CD14-positive monocyte (primary cell): Measurements from ENCODE around the gene PXDN. TPM values are rescaled to one million over a fixed set of nuclear protein-coding genes. Genes with fewer than 3 reads are reported as not detected.

Experiments
- DNase-seq, 3 donors: peaks; one replicate each; pipeline ENCODE4 v3.0.0-alpha.2; 2011 to 2022
- H2AFZ ChIP-seq: 2 replicates; pipeline ENCODE4 v1.6.0; 2012; ENCODE audit warnings: mild to moderate bottlenecking, low read depth, low read length, inconsistent platforms; ENCODE audit not compliant: insufficient read depth, poor library complexity, severe bottlenecking
- H3K27ac ChIP-seq, 2 donors: 1 replicate in 1 of 2; 2 replicates in 1 of 2; pipeline ENCODE4 v1.5.1; 2012 to 2013; ENCODE audit warnings: low read length in 2 of 2, control low read depth in 1 of 2, inconsistent platforms in 1 of 2, low read depth in 1 of 2, mild to moderate bottlenecking in 1 of 2
- H3K27me3 ChIP-seq, 2 donors: one replicate each; pipeline versions ENCODE4 v1.6.0 to v1.6.1; 2011 to 2013; ENCODE audit warnings: low read length in 2 of 2; ENCODE audit not compliant: control insufficient read depth in 2 of 2, insufficient read depth in 2 of 2
- H3K36me3 ChIP-seq, 2 donors: replicated peaks in 1 of 2; 1 replicate in 1 of 2; 2 replicates in 1 of 2; pipeline versions ENCODE4 v1.5.1 to v1.6.1; 2012 to 2013; ENCODE audit warnings: low read length in 2 of 2, control low read depth in 1 of 2, inconsistent platforms in 1 of 2, mild to moderate bottlenecking in 1 of 2; ENCODE audit not compliant: insufficient read depth in 2 of 2, control insufficient read depth in 1 of 2
- H3K4me1 ChIP-seq, 2 donors: 1 replicate in 1 of 2; 2 replicates in 1 of 2; pipeline versions ENCODE4 v1.5.1 to v1.6.1; 2012 to 2013; ENCODE audit warnings: low read length in 2 of 2, control low read depth in 1 of 2, inconsistent platforms in 1 of 2, mild to moderate bottlenecking in 1 of 2, moderate library complexity in 1 of 2; ENCODE audit not compliant: insufficient read depth in 2 of 2, control insufficient read depth in 1 of 2
- H3K4me2 ChIP-seq: replicated peaks from 2 replicates; pipeline ENCODE3; 2012; ENCODE audit warnings: low read length, moderate library complexity, mild to moderate bottlenecking; ENCODE audit not compliant: poor library complexity, severe bottlenecking; ENCODE audit errors: extremely low read depth
- H3K4me3 ChIP-seq, 3 experiments: fragments of 200-600 bp in 1 of 3; sonication (generic) in 1 of 3; replicated peaks in 1 of 3; 1 replicate in 2 of 3; 2 replicates in 1 of 3; pipeline ENCODE4 v1.5.1; 2011 to 2013; ENCODE audit warnings: low read length in 3 of 3, mild to moderate bottlenecking in 3 of 3, control low read depth in 2 of 3, low read depth in 2 of 3, inconsistent platforms in 1 of 3, moderate library complexity in 1 of 3
- H3K79me2 ChIP-seq: 2 replicates; pipeline ENCODE4 v1.6.0; 2012; ENCODE audit warnings: mild to moderate bottlenecking, control low read depth, inconsistent platforms, low read length, moderate library complexity; ENCODE audit not compliant: insufficient read depth
- H3K9ac ChIP-seq: 2 replicates; pipeline ENCODE4 v1.6.0; 2017; ENCODE audit warnings: low read length, mild to moderate bottlenecking; ENCODE audit not compliant: insufficient read depth, poor library complexity, severe bottlenecking
- H3K9me3 ChIP-seq, 2 donors: replicated peaks in 1 of 2; 1 replicate in 1 of 2; 2 replicates in 1 of 2; pipeline versions ENCODE4 v1.5.1 to v1.6.1; 2012 to 2013; ENCODE audit warnings: low read length in 2 of 2, control low read depth in 1 of 2; ENCODE audit not compliant: control insufficient read depth in 1 of 2, insufficient read depth in 1 of 2
- H4K20me1 ChIP-seq: 2 replicates; pipeline ENCODE4 v1.6.0; 2012; ENCODE audit warnings: mild to moderate bottlenecking, low read length, control low read depth, moderate library complexity; ENCODE audit not compliant: insufficient read depth
- H3K27ac Mint-ChIP-seq, 7 donors: one replicate each; pipeline ENCODE4 v1.8.0; 2020; ENCODE audit warnings: mild to moderate bottlenecking in 7 of 7, mixed read lengths in 7 of 7, moderate library complexity in 6 of 7, inconsistent platforms in 2 of 7
- H3K27me3 Mint-ChIP-seq, 3 donors: one replicate each; pipeline ENCODE4 v1.8.0; 2021 to 2022; ENCODE audit warnings: low read depth in 3 of 3, mild to moderate bottlenecking in 3 of 3, mixed read lengths in 3 of 3, moderate library complexity in 3 of 3, inconsistent platforms in 1 of 3
- H3K36me3 Mint-ChIP-seq, 2 donors: one replicate each; pipeline ENCODE4 v1.8.0; 2020; ENCODE audit warnings: mixed read lengths in 2 of 2, inconsistent platforms in 1 of 2, mild to moderate bottlenecking in 1 of 2
- H3K4me1 Mint-ChIP-seq: one replicate; pipeline ENCODE4 v1.8.0; 2020; ENCODE audit warnings: mild to moderate bottlenecking, mixed read lengths
- H3K4me3 Mint-ChIP-seq, 2 donors: one replicate each; pipeline ENCODE4 v1.8.0; 2020; ENCODE audit warnings: mild to moderate bottlenecking in 2 of 2, mixed read lengths in 2 of 2, moderate library complexity in 1 of 2
- H3K9me3 Mint-ChIP-seq, 7 donors: one replicate each; pipeline ENCODE4 v1.8.0; 2020 to 2022; ENCODE audit warnings: mixed read lengths in 7 of 7, mild to moderate bottlenecking in 6 of 7, moderate library complexity in 6 of 7, inconsistent platforms in 2 of 7
- CTCF ChIP-seq: fragments of 200-600 bp; IDR thresholded peaks from one replicate; pipeline ENCODE4 v1.8.0; 2022; ENCODE audit warnings: antibody characterized with exemption, mild to moderate bottlenecking
- WGBS: methylation state at CpG from one replicate; pipeline ENCODE4 v1.1.5; 2013; ENCODE audit warnings: missing lambda C conversion rate; ENCODE audit not compliant: insufficient coverage; 5-methylcytosine and 5-hydroxymethylcytosine counted together
- intact Hi-C, 2 donors: fragments of 100-400 bp; cut with micrococcal nuclease; formaldehyde crosslinking; loops; one replicate each; pipeline versions ENCODE4 v1.15.0 to v1.15.1; 2023
- polyA plus RNA-seq, 3 donors: library from polyadenylated mRNA; depleted of rRNA in 1 of 3; unstranded in 2 of 3; stranded (reverse) in 1 of 3; fragments of 300-500 nt in 2 of 3; fragments of >200 nt in 1 of 3; fragmentation: Illumina TruSeq in 2 of 3; gene quantifications; 1 replicate in 2 of 3; 2 replicates in 1 of 3; pipeline ENCODE4 v1.2.3, GENCODE V29; 2012 to 2021

Gene PXDN
- polyA plus RNA-seq, 3 donors: not detected

GRCh38 chr2:1612391-1613077 is 131.8 kb downstream of the PXDN start:
- H3K27ac Mint-ChIP-seq: no peak overlapping the region
- intact Hi-C loops: no loop called here

DNA sequence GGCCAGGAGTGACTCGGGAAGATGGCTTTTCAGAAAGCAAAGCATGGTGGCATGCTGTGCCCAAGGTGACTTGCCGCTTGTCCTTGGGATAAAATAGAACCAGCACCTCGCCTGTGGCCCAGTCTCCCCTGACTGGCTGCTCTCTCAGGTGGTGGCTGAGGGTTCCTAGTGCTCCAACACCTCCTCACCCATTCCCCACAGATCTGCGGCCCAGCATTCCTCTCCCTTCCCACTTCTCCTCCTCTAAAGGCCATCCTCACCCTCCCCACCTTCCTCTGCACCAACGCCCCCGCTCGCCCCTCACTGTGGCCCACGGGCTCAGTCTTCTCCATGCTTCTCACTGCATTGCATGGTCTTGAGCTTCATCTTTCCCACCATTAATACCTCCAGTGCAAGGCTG is 132.4 kb downstream of the PXDN start:
- Histone ChIP-seq H3K27me3 (no peaks in the 10 kb centered on the region), H3K36me3 (no peaks in the 10 kb centered on the region), H4K20me1 (no peaks in the 10 kb centered on the region), H3K9ac (no peak overlapping the region), H3K9me3 (no peaks in the 10 kb centered on the region), H3K79me2 (no peaks in the 10 kb centered on the region), H3K27ac (no peak overlapping the region), H3K4me3 (no peak overlapping the region), H3K4me1 (no peaks in the 10 kb centered on the region), H3K4me2 (no peak overlapping the region), H2AFZ (no peak overlapping the region)
- WGBS: 87% methylated on average over 8 of the region's 8 CpGs
- H3K4me3 Mint-ChIP-seq: no peak overlapping the region
- intact Hi-C loops: no loop called here
- peaks cover 0 to 2% (median 1%) of the 10 kb centered on the region in 7 donors for H3K9me3 Mint-ChIP-seq
- H3K36me3 Mint-ChIP-seq: no peaks in the 10 kb centered on the region
- DNase-seq: no peak
- TF ChIP-seq CTCF: no peak
- H3K27me3 Mint-ChIP-seq: peaks cover 2 to 4% (median 3%) of the 10 kb centered on the region in 3 donors
- no peak overlapping the region for H3K27ac Mint-ChIP-seq
- no peaks in the 10 kb centered on the region for H3K4me1 Mint-ChIP-seq

More at GRCh38 chr2:1612391-1613077, 131.8 kb downstream of the PXDN start:
- no peak for DNase-seq
- Histone ChIP-seq H3K27ac (no peak overlapping the region), H3K27me3 (no peaks in the 10 kb centered on the region), H3K9me3 (no peaks in the 10 kb centered on the region), H3K9ac (no peak overlapping the region), H3K4me3 (no peak overlapping the region), H3K36me3 (no peaks in the 10 kb centered on the region), H3K4me2 (no peak overlapping the region), H3K79me2 (no peaks in the 10 kb centered on the region), H2AFZ (no peak overlapping the region), H3K4me1 (no peaks in the 10 kb centered on the region), H4K20me1 (no peaks in the 10 kb centered on the region)
- H3K4me3 Mint-ChIP-seq: no peak overlapping the region
- no peak for TF ChIP-seq CTCF
- no peaks in the 10 kb centered on the region for H3K36me3 Mint-ChIP-seq
- WGBS: 95% methylated on average over 6 of the region's 6 CpGs
- peaks cover 1 to 4% (median 2%) of the 10 kb centered on the region in 3 donors for H3K27me3 Mint-ChIP-seq
- peaks cover 0 to 2% (median 1%) of the 10 kb centered on the region in 7 donors for H3K9me3 Mint-ChIP-seq
- H3K4me1 Mint-ChIP-seq: no peaks in the 10 kb centered on the region
